ENCODE data around the gene PAOX.
"Not testable (repeated sequence)": the region's sequence is repeated elsewhere in the genome, so short reads cannot be mapped to it uniquely, and the experiment has no call there.

The PAOX gene

DNA sequence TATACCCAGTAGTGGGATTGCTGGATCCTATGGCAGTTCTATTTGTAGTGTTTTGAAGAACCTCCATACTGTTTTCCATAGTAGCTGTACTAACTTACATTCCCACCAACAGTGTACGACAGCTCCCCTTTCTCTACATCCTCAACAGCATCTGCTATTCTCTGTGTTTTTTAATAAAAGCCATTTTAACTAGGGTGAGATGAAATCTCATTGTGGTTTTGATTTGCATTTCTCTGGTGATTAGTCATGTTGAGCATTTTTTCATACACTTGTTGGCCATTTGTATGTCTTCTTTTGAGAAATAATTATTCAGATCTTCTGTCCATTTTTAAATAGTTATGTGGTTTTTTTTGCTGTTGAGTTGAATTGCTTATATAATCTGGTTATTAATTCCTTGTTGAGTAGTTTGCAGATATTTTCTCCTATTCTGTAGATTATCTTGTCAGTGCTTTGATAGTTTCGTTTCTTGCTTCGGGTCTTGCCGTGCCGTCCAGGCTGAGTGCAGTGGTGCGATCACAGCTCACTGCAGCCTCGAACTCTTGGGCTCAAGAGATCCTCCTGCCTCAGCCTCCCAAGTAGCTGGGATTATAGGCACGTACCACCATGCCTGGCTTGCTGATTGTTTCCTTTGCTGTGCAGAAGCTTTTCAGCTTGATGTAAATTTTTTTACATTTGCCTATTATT, 26.9 kb downstream of the PAOX start:
- no peak for DNase-seq (ENCODE audit: low read depth)

DNA sequence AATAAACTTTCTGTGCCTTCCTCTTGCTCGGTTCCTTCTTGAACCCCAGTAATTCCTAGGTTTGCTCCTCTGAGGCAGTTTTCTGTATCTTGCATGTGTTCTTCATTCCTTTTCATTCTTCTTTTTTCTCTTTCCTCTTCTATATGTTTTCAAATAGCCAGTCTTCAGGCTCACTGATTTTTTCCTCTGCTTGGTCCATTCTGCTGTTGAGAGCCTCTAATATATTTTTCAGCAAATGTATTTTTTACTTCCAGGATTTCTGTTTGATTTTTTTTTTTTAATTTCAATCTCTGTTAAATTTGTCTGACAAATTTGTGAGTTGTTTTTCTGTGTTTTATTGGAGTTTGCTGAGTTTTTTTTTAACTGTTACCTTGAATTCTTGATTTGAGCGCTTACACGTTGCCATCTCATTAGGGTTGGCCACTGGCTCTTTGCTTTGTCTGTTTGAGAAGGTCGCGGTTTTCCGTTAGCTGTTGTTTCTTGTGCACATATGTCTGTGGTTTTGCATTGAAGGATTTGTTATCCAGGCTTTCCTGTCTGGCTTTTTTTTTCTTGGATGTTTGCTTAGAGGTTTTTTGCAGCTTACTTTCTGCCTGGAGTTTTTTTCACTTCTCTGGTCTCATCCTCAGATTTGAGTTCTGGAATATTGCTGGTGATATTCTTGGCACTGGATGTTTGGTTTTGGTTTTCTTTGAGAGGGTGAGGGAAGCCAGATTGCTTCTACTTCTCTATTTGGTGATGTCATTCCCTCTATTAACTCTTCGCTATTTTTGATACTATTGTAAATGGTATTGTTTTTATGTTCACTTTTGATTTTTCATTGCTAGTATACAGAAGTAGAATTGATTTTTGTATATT, 32.7 kb downstream of the PAOX start:
- no peak for DNase-seq (ENCODE audit: low read depth)

DNA sequence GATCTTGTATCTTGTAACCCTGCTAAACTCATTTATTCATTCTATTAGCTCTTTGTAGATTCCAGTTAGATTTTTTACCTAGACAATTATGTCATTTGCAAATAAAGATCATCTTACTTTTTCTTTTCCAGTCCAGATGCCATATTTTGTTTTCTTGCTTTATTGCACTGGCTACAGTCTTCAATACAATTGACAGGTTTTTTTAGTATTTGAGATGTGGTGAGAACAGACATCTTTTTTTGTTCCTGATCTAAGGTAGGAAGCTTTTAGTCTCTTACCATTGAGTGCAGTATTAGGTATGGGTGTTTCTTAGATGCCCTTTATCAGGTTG, 33.3 kb downstream of the PAOX start:
- no peak for DNase-seq (ENCODE audit: low read depth)

DNA sequence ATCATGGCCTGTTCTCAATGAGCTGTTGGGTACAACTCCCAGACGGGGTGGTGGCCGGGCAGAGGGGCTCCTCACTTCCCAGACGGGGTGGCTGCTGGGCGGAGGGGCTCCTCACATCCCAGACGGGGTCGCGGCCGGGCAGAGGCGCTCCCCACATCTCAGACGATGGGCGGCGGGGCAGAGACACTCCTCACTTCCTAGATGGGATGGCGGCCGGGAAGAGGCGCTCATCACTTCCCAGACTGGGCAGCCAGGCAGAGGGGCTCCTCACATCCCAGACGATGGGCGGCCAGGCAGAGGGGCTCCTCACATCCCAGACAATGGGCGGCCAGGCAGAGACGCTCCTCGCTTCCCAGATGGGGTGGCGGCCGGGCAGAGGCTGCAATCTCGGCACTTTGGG, 35.3 kb downstream of the PAOX start:
- not testable (repeated sequence) for DNase-seq (ENCODE audit: low read depth)

DNA sequence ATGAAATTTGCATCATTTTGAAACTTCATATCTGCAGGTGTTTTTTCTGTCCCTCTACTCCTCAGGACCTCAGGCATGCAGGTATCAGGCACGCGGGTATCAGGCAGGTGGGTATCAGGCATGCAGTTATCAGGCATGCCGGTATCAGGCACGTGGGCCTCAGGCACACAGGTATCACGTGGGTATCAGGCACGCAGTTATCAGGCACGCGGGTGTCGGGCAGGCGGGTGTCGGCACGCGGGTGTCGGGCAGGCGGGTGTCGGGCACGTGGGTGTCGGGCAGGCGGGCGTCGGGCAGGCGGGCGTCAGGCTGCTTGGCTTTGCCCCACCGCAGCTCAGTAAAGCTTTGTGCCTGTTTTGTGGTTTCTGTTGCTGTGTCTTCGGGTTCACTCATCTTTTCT, 36.7 kb downstream of the PAOX start:
- DNase-seq (ENCODE audit: low read depth), result no peak

DNA sequence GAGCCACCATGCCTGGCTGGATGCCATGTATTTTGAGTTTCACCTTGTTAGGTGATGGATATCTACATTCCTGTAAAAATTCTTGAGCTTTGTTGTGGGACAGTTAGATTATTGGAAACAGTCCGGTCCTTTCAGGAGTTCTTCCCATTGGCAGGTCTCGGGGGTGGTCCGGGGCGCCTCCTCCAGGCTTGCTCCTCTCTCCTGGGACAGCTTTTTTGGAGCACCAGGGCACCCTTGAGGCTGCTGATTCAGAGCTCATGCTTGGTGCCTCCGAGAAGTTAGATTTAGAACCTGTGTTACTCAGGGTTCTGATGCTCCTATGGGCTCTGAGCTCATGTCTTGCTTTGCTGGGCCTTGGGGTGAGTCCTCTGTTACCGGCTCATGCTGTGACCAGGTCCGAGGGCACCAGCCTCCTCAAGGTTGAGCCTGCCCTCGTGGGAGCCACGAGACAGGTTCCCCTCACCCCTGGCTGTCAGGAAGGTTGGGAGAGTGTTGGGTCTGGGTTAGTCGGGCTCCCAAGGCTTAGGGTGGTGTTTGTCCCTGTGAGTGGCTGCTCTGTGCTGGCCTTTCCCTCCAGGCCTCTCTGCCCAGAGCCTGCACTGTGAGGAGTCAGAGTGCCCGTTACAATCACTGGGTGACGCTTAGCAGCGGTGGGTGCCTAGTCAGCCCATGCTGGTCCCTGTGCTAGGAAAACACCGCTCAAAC, 39.4 kb downstream of the PAOX start:
- DNase-seq (ENCODE audit: low read depth), result no peak

DNA sequence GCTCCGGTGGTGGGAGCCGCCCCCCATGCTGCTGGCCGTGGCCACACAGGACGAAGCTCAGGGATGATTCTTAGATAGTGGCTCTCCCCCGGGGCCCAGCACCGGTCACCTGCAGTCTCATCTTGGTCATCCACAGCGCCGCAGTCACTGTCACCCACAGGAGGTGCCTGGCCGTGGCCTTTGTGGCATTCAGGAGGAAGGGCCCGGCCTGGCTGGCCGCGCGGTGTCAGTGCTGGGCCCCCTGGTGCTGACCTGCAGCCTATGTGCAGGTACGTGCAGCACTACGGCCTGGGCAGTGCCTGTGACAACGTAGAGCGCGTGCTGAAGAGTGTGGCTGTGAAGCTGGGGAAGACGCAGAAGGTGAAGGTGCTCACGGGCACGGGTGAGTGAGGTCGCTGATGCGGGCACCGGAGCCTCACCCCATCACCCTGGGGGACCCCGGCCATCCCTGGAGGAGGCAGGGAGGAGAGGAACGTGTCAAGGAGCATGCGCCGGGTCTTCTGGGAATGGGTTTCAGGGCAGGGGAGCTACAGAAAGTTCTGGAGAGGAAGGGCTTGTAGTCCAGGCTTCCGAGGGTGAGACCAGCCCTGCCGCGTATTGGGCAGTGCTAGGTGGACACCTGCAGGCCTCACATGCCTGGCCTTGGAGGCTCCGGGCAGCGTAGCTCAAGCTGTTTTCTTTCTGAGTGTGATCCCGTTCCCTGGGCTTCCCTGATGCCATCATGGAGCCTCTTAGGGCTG, 40.3 kb downstream of the PAOX start:
- no peak for DNase-seq (ENCODE audit: low read depth)

DNA sequence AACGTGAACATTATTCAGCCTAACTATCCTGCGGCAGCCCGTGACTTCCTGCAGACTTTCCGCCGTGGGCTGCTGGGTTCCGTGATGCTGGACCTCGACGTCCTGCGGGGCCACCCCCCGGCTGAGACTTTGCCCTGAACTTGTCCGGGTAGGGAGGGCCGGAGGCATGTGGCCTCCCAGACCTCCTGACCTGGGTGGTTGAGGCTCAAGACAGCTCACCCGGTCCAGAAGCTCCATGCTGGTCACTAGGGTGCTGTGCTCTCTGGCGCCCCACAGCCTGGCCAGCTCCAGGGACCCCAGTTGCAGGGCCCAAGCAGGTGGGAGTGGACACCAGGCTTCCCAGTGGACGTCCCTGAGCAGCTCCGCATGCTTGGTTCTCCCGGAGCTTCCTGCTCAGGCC, 41.0 kb downstream of the PAOX start:
- DNase-seq (ENCODE audit: low read depth), result no peak

DNA sequence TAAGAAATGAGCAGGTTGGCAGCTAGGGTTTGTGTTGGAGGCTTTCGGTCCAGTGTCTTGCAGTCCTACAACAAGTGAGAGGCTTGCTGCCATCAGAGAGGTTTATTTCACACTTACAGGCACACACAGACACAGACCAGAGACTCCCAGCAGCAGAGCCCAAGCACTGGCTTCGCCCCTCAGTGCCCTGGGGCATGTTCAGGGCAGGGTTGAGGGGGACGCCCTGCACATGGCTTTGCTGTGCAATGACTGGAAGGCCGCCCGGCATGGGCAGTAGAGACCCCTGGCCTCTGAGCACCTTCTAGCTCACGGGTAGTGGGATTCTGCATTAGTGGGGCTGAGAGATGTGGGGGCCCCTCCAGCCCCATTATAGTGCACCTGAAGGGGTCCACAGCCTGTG, 41.5 kb downstream of the PAOX start:
- no peak for DNase-seq (ENCODE audit: low read depth)

DNA sequence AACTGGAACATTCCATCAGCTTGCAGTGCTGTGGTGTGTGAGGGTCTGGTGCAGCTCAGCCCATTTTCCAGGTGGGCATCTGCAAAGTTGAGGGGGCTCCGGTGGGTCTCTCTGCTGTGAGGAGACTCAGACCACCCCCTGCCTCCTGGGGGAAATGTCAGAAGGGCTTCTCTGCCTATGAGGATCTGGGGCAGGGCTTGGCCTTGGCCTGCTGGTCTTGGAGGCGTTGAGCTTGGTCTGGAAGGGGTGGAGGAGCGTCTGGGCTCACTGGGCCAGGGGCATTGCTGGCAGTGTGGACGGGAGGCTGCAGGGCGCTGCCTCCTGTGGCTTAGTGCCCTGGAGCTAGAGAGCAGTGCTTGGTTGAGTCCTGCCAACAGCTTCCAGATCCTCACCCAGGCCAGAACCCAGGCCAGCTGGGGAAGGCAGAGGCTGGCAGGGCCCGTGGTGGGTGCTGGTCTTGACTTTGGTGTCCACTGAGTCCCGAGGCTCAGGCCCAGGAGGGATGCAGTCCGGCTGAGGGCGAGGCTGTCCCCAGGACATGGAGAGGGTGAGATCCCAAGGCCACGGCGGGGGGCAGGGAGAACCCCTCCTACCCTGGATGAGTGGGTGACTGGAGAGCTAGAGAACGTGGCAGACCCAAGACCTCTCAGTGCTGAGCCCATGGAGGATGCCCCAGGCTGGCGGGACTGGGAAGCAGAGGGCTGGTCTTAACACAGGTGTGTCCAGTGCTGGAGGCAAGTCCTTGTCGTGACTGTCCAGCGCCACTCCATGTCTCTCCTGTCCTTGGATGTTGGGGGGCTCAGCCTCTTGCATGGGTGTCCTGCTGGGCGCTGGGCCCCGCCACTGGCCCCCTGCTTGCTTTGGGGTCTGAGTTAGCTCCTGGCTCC, 42.5 kb downstream of the PAOX start:
- DNase-seq (ENCODE audit: low read depth), result no peak

DNA sequence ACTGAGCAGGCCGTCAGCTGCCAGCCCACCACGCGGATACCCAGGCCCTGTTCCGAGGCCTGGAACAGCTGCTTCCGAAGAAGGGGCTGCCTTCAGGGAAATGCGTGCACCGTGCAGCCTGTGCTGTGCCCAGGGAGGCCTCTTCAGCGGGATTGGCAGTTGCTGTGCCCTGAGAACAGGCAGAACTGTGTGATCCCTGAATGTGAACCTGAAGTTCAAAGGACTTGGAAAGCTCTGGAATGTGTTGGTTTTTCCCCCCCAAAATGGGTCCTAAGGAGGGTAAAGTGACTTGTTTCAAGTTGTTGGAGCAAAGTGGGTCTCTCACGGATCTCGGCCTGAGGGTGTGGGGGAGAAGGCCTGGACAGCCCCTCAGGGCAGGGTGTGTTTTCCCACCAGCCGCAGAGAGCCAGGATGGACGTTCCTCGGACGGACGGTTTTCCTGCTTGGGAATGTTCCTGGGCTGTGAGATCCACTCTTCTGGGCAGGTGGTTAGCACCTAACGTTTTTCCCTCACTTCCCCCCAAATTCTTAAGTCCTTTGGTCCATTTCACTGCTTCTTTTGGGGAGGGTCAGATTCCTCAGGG, 43.3 kb downstream of the PAOX start:
- no peak for DNase-seq (ENCODE audit: low read depth)

DNA sequence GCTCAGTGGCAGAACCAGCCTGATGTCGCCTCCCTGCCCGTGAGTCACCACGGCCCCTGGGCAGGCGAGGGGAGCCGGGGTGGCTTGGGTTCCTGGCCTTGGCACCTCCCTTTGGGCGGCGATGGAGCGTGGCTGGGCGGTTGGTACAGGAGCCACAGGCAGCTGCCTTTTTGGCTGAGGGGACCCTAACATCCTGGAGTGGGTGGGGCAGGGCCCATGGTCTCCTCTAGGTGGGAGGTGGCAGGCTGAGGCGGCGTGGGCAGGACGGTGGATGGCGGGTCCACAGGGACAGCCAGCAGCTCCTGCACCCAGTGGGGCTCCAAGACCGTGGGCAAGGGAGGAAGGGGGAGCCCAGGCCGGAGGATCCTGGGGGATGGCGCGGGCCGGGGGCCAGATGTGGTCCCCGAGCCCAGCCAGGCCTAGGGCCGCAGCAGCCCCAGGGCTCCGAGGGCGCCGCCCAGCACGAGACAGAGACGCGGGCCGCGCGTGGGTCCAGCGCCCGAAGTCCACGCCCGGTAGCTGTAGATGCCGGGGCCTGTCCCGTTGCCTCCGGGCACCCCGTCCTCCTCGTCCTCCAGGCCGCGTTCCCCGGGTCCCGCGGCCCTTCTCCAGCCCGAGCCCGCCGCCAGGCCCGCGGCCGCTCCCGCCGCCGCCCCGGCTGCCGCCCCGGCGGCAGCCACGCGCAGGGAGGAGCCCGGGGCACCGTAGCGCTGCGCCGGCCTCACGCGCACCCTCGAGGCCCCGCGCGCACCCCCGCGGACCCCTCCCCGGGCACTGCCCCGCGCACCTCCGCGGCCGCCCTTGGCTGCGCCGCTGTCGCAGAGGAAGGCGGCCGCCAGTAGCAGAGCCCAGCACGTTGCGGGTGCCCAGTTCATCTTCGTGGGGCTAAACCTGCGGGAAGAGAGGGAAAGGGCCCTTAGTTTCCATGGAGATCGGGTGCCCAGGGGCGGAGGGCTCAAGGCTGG, 44.0 kb downstream of the PAOX start:
- DNase-seq (ENCODE audit: low read depth), result no peak

DNA sequence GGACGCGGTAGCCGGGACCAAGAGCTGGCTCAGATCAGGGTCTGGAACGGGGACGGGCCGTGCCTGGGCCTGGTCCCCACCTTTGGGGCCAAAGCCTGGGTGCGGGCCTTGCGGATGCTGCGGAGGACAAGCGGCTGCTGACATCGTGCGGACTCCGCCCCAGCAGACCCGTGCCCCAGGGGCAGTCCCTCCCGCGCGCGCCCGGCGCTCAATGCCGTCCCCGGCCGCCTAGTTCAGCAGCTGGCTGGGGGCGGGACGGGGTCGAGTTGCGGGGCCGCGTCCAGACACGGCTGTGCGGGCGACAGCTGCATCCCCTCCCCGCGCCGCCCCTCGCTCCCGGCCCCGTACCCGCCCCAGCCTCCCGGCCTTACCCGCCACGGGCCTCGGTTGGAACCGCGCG, 45.0 kb downstream of the PAOX start:
- DNase-seq (ENCODE audit: low read depth), result not testable (repeated sequence)

DNA sequence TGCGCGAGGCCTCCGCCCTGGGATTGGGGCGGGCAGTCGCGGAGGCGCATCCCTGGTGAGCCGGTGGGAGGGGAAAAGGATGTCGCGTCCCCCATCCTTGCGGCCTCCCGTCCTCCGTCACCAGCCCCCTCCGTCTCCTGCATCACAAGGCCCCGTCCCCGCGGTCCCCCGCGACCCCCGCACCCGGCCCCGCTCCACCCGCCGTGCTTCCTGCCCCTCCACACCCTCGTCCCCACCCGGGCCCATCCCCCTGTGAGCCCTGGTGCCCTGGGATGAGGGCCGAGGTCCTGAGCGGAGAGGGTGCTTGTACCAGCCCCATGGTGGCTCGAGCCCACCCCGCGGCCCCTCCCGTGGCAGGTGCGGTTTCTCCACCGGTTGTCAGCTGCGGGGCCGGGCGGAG, 45.5 kb downstream of the PAOX start, which contains the start of gene SPRN:
TSS of gene SPRN (minus strand) at position 25 of the 400 bp plus-strand sequence. CDS start 944 bp downstream, outside the sequence.
- not testable (repeated sequence) for DNase-seq (ENCODE audit: low read depth)

DNA sequence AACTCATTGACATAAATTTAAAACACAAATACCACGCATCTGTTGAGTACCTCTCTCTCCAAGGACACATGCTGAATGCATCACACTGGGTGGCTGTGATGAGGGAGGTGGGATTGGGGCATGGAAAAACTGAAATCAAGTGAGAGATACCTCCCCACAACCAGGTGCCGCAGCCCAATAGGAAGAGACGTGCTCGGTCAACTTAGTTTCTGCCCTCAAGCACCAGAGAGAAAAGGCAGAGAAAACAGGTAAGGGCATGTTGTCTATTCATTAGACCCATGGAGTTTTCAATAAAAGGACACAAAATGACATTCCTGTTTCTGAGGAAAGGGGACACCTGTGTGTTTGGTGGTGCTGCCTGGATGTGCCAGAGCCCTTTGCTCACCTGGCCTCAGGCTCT, 50.5 kb downstream of the PAOX start:
- DNase-seq (ENCODE audit: low read depth), result not testable (repeated sequence)

DNA sequence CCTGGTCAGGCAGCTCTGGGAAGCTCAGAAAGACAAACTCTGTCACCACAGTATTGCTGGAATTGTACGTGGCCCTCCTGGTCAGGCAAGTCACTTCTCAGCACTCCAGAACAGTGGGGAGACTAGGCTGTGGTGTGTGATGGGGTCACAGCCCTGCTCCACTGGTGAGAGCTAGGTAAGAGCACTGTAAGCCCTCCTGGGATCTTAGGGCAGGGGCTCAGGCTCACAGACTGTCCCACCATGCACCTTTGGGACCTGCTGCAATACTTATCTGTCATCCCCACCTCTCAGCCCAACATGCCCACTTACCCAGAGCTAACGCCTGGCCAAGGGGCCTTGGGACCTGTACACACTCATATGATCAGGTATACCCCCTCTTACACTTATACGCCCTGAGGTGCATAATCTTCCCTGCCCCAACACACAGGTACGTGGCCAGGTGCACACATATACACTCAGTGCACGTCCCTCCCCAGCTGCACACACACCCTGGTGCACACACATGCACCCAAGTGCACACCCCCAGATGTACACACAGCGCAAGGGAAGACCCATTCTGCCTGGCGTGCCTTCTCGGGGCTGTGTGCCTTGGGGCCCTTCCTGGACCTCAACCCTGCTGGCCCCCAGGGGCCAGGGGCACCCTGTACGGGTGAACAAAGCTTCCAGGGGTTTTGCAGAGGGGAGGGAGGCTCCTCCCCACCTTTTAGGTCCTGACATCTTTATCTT, 53.0 kb downstream of the PAOX start:
- not testable (repeated sequence) for DNase-seq (ENCODE audit: low read depth)

DNA sequence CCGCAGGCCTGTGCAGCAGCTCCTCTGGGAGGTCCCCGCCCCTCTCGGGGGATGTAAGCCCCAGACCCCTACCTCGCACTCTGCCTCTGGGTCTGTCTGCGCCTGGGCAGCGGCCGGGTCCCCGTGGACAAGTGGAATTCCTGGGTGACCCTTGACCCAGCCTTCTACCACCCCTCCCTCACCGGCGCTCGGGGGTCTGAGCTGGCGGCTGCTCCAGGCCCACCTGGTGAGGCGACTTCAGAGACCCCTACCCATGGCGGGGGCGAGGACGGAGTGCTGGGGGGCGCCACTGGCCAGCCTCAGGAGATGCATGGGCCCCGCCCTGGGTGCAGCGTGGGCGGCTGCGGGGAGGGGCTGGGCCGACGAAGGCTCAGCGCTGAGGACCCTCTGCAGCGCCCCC, 53.7 kb downstream of the PAOX start:
- not testable (repeated sequence) for DNase-seq (ENCODE audit: low read depth)

DNA sequence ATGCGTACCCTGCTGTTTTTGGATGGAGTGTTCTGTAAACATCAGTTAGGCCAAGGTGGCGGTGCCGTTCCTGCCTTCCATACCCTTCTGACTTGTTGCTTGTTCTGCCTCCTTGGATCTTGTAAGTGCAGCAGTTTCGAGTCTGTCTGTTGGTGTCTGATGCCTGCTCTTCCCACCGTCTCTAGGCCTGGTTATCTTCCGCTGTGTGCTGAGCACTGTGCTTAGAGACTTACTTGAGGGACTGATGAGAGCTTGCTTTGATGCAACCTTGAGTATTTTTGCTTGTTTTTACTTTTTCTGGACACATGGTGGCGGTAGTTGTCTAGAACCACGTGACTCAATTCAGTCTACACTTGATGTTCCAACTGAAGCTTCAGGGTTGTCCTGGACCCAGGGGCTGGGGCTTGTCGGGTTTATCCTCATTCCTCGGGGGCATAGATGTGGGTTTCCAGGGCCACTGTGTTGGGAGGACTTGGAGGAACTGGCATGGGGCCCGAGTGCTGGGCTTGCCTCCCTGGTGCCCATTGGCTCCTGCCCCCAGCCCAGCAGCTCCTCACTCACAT, 59.7 kb downstream of the PAOX start:
- DNase-seq (ENCODE audit: low read depth), result no peak
